OCI-LY3 (cell line): ENCODE measurements around the gene DNMT3L.
"Not testable (repeated sequence)": the region's sequence is repeated elsewhere in the genome, so short reads cannot be mapped to it uniquely, and the experiment has no call there.

Experiments used
- H2AFZ ChIP-seq: fragments of 200-600, 300-600 bp; shearing (Covaris generic); 2 replicates; pipeline ENCODE4 v1.6.0; 2014; ENCODE audit warnings: antibody characterized with exemption, low read depth, low read length
- H3K27ac ChIP-seq: fragments of 200-600, 300-600 bp; sonication (generic); 2 replicates; pipeline ENCODE4 v1.5.1; 2014; ENCODE audit warnings: mild to moderate bottlenecking, low read length, moderate library complexity, mixed read lengths
- H3K27me3 ChIP-seq: fragments of 200-600, 300-600 bp; sonication (generic); 2 replicates; pipeline ENCODE4 v1.6.1; 2014; ENCODE audit warnings: low read depth, low read length, mixed read lengths
- H3K36me3 ChIP-seq: fragments of 200-600, 300-600 bp; sonication (generic); replicated peaks from 2 replicates; pipeline ENCODE3; 2014; ENCODE audit warnings: low read depth, low read length, mixed read lengths
- H3K4me1 ChIP-seq: fragments of 300-600, 200-600 bp; sonication (generic); 2 replicates; pipeline ENCODE4 v1.6.1; 2014; ENCODE audit warnings: low read length, mixed read lengths
- H3K4me2 ChIP-seq: fragments of 200-600, 300-600 bp; sonication (generic); 2 replicates; pipeline ENCODE4 v1.6.1; 2014; ENCODE audit warnings: low read length, mixed read lengths
- H3K4me3 ChIP-seq: fragments of 300-600, 200-600 bp; sonication (generic); 2 replicates; pipeline ENCODE4 v1.5.1; 2014; ENCODE audit warnings: antibody characterized with exemption, mild to moderate bottlenecking, low read length, moderate library complexity
- H3K79me2 ChIP-seq: fragments of 300-600, 200-600 bp; shearing (Covaris generic); 2 replicates; pipeline ENCODE4 v1.6.1; 2014; ENCODE audit warnings: mild to moderate bottlenecking, low read length, mixed read lengths
- H3K9ac ChIP-seq: fragments of 300-600, 200-600 bp; shearing (Covaris generic); 2 replicates; pipeline ENCODE4 v1.6.0; 2014; ENCODE audit warnings: mild to moderate bottlenecking, low read length, moderate library complexity
- H3K9me3 ChIP-seq: fragments of 200-600, 300-600 bp; shearing (Covaris generic); 2 replicates; pipeline ENCODE4 v1.6.1; 2014; ENCODE audit warnings: low read length, mixed read lengths; ENCODE audit not compliant: insufficient read depth
- H4K20me1 ChIP-seq: fragments of 200-600, 300-600 bp; sonication (generic); 2 replicates; pipeline ENCODE4 v1.6.1; 2016; ENCODE audit warnings: low read length, mixed read lengths; ENCODE audit not compliant: insufficient read depth
- CTCF ChIP-seq: fragments of 200-600, 300-600 bp; sonication (generic); IDR thresholded peaks from 2 replicates; pipeline ENCODE4 v1.5.1; 2014; ENCODE audit warnings: antibody characterized with exemption, low read length, low read depth
- EZH2phosphoT487 ChIP-seq: fragments of 200-600 bp; shearing (Covaris generic); IDR thresholded peaks from 2 replicates; pipeline ENCODE4 v1.6.1; 2018; ENCODE audit warnings: antibody characterized with exemption, mixed run types, low read depth

DNMT3L gene

GRCh38 chr21:44302573-44303401, 41.1 kb upstream of the DNMT3L start:
- peaks cover 56% of the 10 kb centered on the region for H4K20me1 ChIP-seq
- H3K36me3 ChIP-seq: peaks cover 14% of the 10 kb centered on the region
- 0 out of 2 replicates have a peak overlapping the region, but pooled peaks have one; percentile 89 for H3K4me2 ChIP-seq
- H3K9ac ChIP-seq, H3K9me3 ChIP-seq, H3K27ac ChIP-seq, H3K4me3 ChIP-seq, H2AFZ ChIP-seq, H3K27me3 ChIP-seq: not testable (repeated sequence)
- peaks cover 29% of the 10 kb centered on the region for H3K4me1 ChIP-seq
- peak; percentile 31 for TF ChIP-seq CTCF
- peaks cover 44% of the 10 kb centered on the region for H3K79me2 ChIP-seq

- Histone ChIP-seq H3K79me2 (peaks cover 44% of the 10 kb centered on the region), H3K27ac (no peak overlapping the region), H3K36me3 (peaks cover 10% of the 10 kb centered on the region), H2AFZ (no peak overlapping the region), H3K4me1 (peaks cover 37% of the 10 kb centered on the region), H3K9me3 (no peaks in the 10 kb centered on the region), H3K4me3 (peak overlapping the region; percentile 92; the same call in 1 of the 2 replicates), H3K9ac (no peak overlapping the region), H3K4me2 (peak overlapping the region; percentile 89; the same call in 1 of the 2 replicates), H3K27me3 (no peaks in the 10 kb centered on the region), H4K20me1 (peaks cover 56% of the 10 kb centered on the region)
- TF ChIP-seq EZH2phosphoT487: no peak
- no peak for TF ChIP-seq CTCF
These were observed 40.3 kb upstream of the DNMT3L start for GRCh38 chr21:44301961-44302406.

GRCh38 chr21:44301141-44301540, 39.4 kb upstream of the DNMT3L start:
- Histone ChIP-seq H2AFZ (no peak overlapping the region), H3K4me2 (peak overlapping the region; percentile 89), H3K4me3 (peak overlapping the region; percentile 92), H3K79me2 (peaks cover 44% of the 10 kb centered on the region), H3K36me3 (peaks cover 5% of the 10 kb centered on the region), H3K9me3 (no peaks in the 10 kb centered on the region), H3K9ac (peak overlapping the region; percentile 84), H3K4me1 (peaks cover 45% of the 10 kb centered on the region), H3K27me3 (no peaks in the 10 kb centered on the region), H3K27ac (no peak overlapping the region), H4K20me1 (peaks cover 50% of the 10 kb centered on the region)
- no peak for TF ChIP-seq CTCF
- TF ChIP-seq EZH2phosphoT487: no peak

- Histone ChIP-seq H3K27ac (peak overlapping the region; percentile 14; the same call in 1 of the 2 replicates), H3K9me3 (no peaks in the 10 kb centered on the region), H3K27me3 (no peaks in the 10 kb centered on the region), H3K9ac (peak overlapping the region; percentile 84), H3K36me3 (peaks cover 5% of the 10 kb centered on the region), H3K4me2 (peak overlapping the region; percentile 89), H4K20me1 (peaks cover 42% of the 10 kb centered on the region), H3K4me3 (peak overlapping the region; percentile 92), H3K4me1 (peaks cover 52% of the 10 kb centered on the region), H2AFZ (no peak overlapping the region), H3K79me2 (peaks cover 39% of the 10 kb centered on the region)
- TF ChIP-seq CTCF (no peak), EZH2phosphoT487 (no peak)
These were observed 38.7 kb upstream of the DNMT3L start for GRCh38 chr21:44300262-44300959.
